CD8-positive, alpha-beta memory T cell (primary cell): ENCODE measurements around the gene CAPN14. TPM values are rescaled to one million over a fixed set of nuclear protein-coding genes. Genes with fewer than 3 reads are reported as not detected.
A peak's percentile ranks its signal among the peaks of the same experiment; 100 is the strongest.

ENCODE experiments used
- CTCF ChIA-PET: fragments of 350-600 bp; sonication (Branson Sonifier 250); formaldehyde crosslinking; loops from one replicate; lab custom pipeline; 2021; ENCODE audit warnings: antibody characterized with exemption; lab: Charles Lee
- POLR2A ChIA-PET: fragments of 350-600 bp; sonication (Branson Sonifier 250); formaldehyde crosslinking; loops from one replicate; lab custom pipeline; 2021; ENCODE audit warnings: antibody characterized with exemption; lab: Charles Lee
- DNase-seq, 5 donors: peaks; one replicate each; pipeline versions ENCODE4 v3.0.0 to v3.0.0-alpha.2; 2020 to 2022; ENCODE audit warnings: mixed read lengths in 1 of 5
- H3K27ac ChIP-seq: one replicate; pipeline ENCODE4 v1.7.0; 2013; ENCODE audit warnings: low read depth, mild to moderate bottlenecking, low read length, moderate library complexity
- H3K27me3 ChIP-seq: 2 replicates; pipeline ENCODE4 v1.7.0; 2013; ENCODE audit warnings: low read length, mild to moderate bottlenecking; ENCODE audit not compliant: insufficient read depth, poor library complexity, severe bottlenecking
- H3K36me3 ChIP-seq: 2 replicates; pipeline ENCODE4 v1.7.0; 2013; ENCODE audit warnings: mild to moderate bottlenecking, low read length, moderate library complexity; ENCODE audit not compliant: insufficient read depth
- H3K4me1 ChIP-seq: 2 replicates; pipeline ENCODE4 v1.7.0; 2013; ENCODE audit warnings: mild to moderate bottlenecking, low read length, moderate library complexity; ENCODE audit not compliant: insufficient read depth
- H3K4me3 ChIP-seq: 2 replicates; pipeline ENCODE4 v1.7.0; 2013; ENCODE audit warnings: mild to moderate bottlenecking, low read length
- H3K9me3 ChIP-seq: 2 replicates; pipeline ENCODE4 v1.7.0; 2013; ENCODE audit warnings: mild to moderate bottlenecking, low read length
- H3K27ac Mint-ChIP-seq, 8 donors: one replicate each; pipeline ENCODE4 v1.8.0; 2020 to 2021; ENCODE audit warnings: mixed read lengths in 8 of 8, mild to moderate bottlenecking in 6 of 8, inconsistent platforms in 3 of 8, moderate library complexity in 3 of 8
- H3K27me3 Mint-ChIP-seq, 2 donors: one replicate each; pipeline ENCODE4 v1.8.0; 2020 to 2021; ENCODE audit warnings: mixed read lengths in 2 of 2, mild to moderate bottlenecking in 1 of 2, moderate library complexity in 1 of 2
- H3K36me3 Mint-ChIP-seq, 3 donors: one replicate each; pipeline ENCODE4 v1.8.0; 2020 to 2021; ENCODE audit warnings: mixed read lengths in 3 of 3, inconsistent platforms in 1 of 3, mild to moderate bottlenecking in 1 of 3
- H3K4me1 Mint-ChIP-seq, 3 donors: one replicate each; pipeline ENCODE4 v1.8.0; 2020 to 2021; ENCODE audit warnings: mixed read lengths in 3 of 3, inconsistent platforms in 1 of 3, mild to moderate bottlenecking in 1 of 3
- H3K4me3 Mint-ChIP-seq, 7 donors: one replicate each; pipeline ENCODE4 v1.8.0; 2020 to 2021; ENCODE audit warnings: mixed read lengths in 7 of 7, mild to moderate bottlenecking in 6 of 7, moderate library complexity in 4 of 7, inconsistent platforms in 2 of 7
- H3K9me3 Mint-ChIP-seq, 5 donors: one replicate each; pipeline ENCODE4 v1.8.0; 2020 to 2022; ENCODE audit warnings: mixed read lengths in 5 of 5, mild to moderate bottlenecking in 3 of 5, moderate library complexity in 2 of 5, inconsistent platforms in 1 of 5
- polyA plus RNA-seq: library from polyadenylated mRNA; unstranded; fragments of 300-500 nt; fragmentation: Illumina TruSeq; gene quantifications from one replicate; pipeline ENCODE4 v1.2.3, GENCODE V29; 2021
- total RNA-seq, 2 experiments: library from RNA; stranded (reverse); gene quantifications; one replicate each; pipeline ENCODE4 v1.2.3, GENCODE V29; 2021

The CAPN14 gene
- total and polyA plus RNA-seq, 3 experiments from 2014 or later: 0.07 to 0.40 (median 0.31) TPM

- H3K27ac Mint-ChIP-seq: no peak overlapping the region
- Histone ChIP-seq H3K27ac (no peak overlapping the region), H3K4me1 (peaks cover 8% of the 10 kb centered on the region), H3K4me3 (no peak overlapping the region), H3K36me3 (no peaks in the 10 kb centered on the region), H3K9me3 (no peaks in the 10 kb centered on the region), H3K27me3 (no peaks in the 10 kb centered on the region)
- peaks cover 3 to 5% (median 4%) of the 10 kb centered on the region in 3 donors for H3K36me3 Mint-ChIP-seq
- ChIA-PET CTCF (no interaction called here), POLR2A (no interaction called here)
- no peaks in the 10 kb centered on the region for H3K9me3 Mint-ChIP-seq
- no peak overlapping the region for H3K4me3 Mint-ChIP-seq
- no peak for DNase-seq
- peaks cover 0 to 1% of the 10 kb centered on the region in 2 donors for H3K27me3 Mint-ChIP-seq
- peaks cover 17 to 22% (median 17%) of the 10 kb centered on the region in 3 donors for H3K4me1 Mint-ChIP-seq
These were observed 22.4 kb upstream of the CAPN14 start for GRCh38 chr2:31239593-31240177.

GRCh38 chr2:31238906-31239592, 21.7 kb upstream of the CAPN14 start:
- Mint-ChIP-seq H3K4me3 (no peak overlapping the region), H3K36me3 (peaks cover 0 to 1% (median 0%) of the 10 kb centered on the region in 3 donors), H3K27ac (no peak overlapping the region), H3K9me3 (no peaks in the 10 kb centered on the region), H3K27me3 (peaks cover 0 to 1% of the 10 kb centered on the region in 2 donors), H3K4me1 (peaks cover 19 to 23% (median 19%) of the 10 kb centered on the region in 3 donors)
- H3K9me3 ChIP-seq: no peaks in the 10 kb centered on the region
- no peaks in the 10 kb centered on the region for H3K36me3 ChIP-seq
- H3K4me1 ChIP-seq: peaks cover 11% of the 10 kb centered on the region
- H3K27me3 ChIP-seq: no peaks in the 10 kb centered on the region
- no peak for DNase-seq
- H3K27ac ChIP-seq: no peak overlapping the region
- CTCF ChIA-PET: no interaction called here
- no peak overlapping the region for H3K4me3 ChIP-seq
- POLR2A ChIA-PET: no interaction called here

GRCh38 chr2:31238126-31238905, 21.0 kb upstream of the CAPN14 start:
- Histone ChIP-seq H3K9me3 (no peaks in the 10 kb centered on the region), H3K4me1 (peaks cover 15% of the 10 kb centered on the region), H3K4me3 (no peak overlapping the region), H3K27me3 (no peaks in the 10 kb centered on the region), H3K27ac (no peak overlapping the region), H3K36me3 (no peaks in the 10 kb centered on the region)
- ChIA-PET CTCF (no interaction called here), POLR2A (no interaction called here)
- Mint-ChIP-seq H3K27me3 (peaks cover 0 to 1% of the 10 kb centered on the region in 2 donors), H3K4me3 (peak overlapping the region in 1 of 7 donors; percentile 68), H3K27ac (peak overlapping the region in 1 of 8 donors; percentile 9), H3K4me1 (peaks cover 23 to 27% (median 24%) of the 10 kb centered on the region in 3 donors), H3K9me3 (no peaks in the 10 kb centered on the region), H3K36me3 (peaks cover 0 to 1% (median 0%) of the 10 kb centered on the region in 3 donors)
- DNase-seq: no peak

- no peaks in the 10 kb centered on the region for H3K36me3 Mint-ChIP-seq
These were observed 20.2 kb upstream of the CAPN14 start for GRCh38 chr2:31237348-31238017.

GRCh38 chr2:31236433-31237205, 19.3 kb upstream of the CAPN14 start:
- Histone ChIP-seq H3K4me3 (no peak overlapping the region), H3K9me3 (no peaks in the 10 kb centered on the region), H3K4me1 (peaks cover 17% of the 10 kb centered on the region), H3K27ac (no peak overlapping the region), H3K27me3 (no peaks in the 10 kb centered on the region), H3K36me3 (no peaks in the 10 kb centered on the region)
- H3K4me1 Mint-ChIP-seq: peaks cover 24 to 30% (median 29%) of the 10 kb centered on the region in 3 donors
- DNase-seq: no peak
- H3K9me3 Mint-ChIP-seq: no peaks in the 10 kb centered on the region
- ChIA-PET CTCF (interaction anchor here (1.5 kb wide), 1 partner anchor 19 kb away, joined by 5 read pairs; no protein-coding TSS in a partner anchor), POLR2A (interaction anchor here (0.6 kb wide), 1 partner anchor 82 kb away, joined by 3 read pairs; no protein-coding TSS in a partner anchor)
- H3K4me3 Mint-ChIP-seq: peak overlapping the region in 2 of 7 donors; percentile 35 to 73
- peaks cover 1 to 6% of the 10 kb centered on the region in 2 donors for H3K27me3 Mint-ChIP-seq
- H3K27ac Mint-ChIP-seq: peak overlapping the region in 2 of 8 donors; percentile 22 to 34
- no peaks in the 10 kb centered on the region for H3K36me3 Mint-ChIP-seq

More at GRCh38 chr2:31237348-31238017, 20.2 kb upstream of the CAPN14 start:
- Histone ChIP-seq H3K4me3 (no peak overlapping the region), H3K9me3 (no peaks in the 10 kb centered on the region), H3K27me3 (no peaks in the 10 kb centered on the region), H3K4me1 (peaks cover 17% of the 10 kb centered on the region), H3K36me3 (no peaks in the 10 kb centered on the region), H3K27ac (no peak overlapping the region)
- Mint-ChIP-seq H3K27ac (peak overlapping the region in 1 of 8 donors; percentile 46), H3K4me3 (no peak overlapping the region), H3K27me3 (peaks cover 0 to 1% of the 10 kb centered on the region in 2 donors), H3K4me1 (peaks cover 24 to 30% (median 29%) of the 10 kb centered on the region in 3 donors), H3K9me3 (no peaks in the 10 kb centered on the region)
- ChIA-PET POLR2A (interaction anchor here (0.6 kb wide), 1 partner anchor 81 kb away, joined by 3 read pairs; no protein-coding TSS in a partner anchor), CTCF (interaction anchor here (1.5 kb wide), 1 partner anchor 18 kb away, joined by 5 read pairs; no protein-coding TSS in a partner anchor)
- no peak for DNase-seq

- H3K27ac ChIP-seq: no peak overlapping the region
These were observed 18.2 kb upstream of the CAPN14 start for GRCh38 chr2:31235504-31235902.

More at GRCh38 chr2:31235504-31235902, 18.2 kb upstream of the CAPN14 start:
- Mint-ChIP-seq H3K4me3 (peak overlapping the region; percentile 81 to 91 (median 83)), H3K27ac (peak overlapping the region; percentile 15 to 86 (median 64)), H3K36me3 (no peaks in the 10 kb centered on the region), H3K27me3 (peaks cover 5 to 6% of the 10 kb centered on the region in 2 donors), H3K4me1 (peaks cover 24 to 30% (median 25%) of the 10 kb centered on the region in 3 donors), H3K9me3 (no peaks in the 10 kb centered on the region)
- DNase-seq: no peak
- H3K9me3 ChIP-seq: no peaks in the 10 kb centered on the region
- H3K4me1 ChIP-seq: peaks cover 17% of the 10 kb centered on the region
- no peak overlapping the region for H3K4me3 ChIP-seq
- H3K36me3 ChIP-seq: no peaks in the 10 kb centered on the region
- no peaks in the 10 kb centered on the region for H3K27me3 ChIP-seq
- CTCF ChIA-PET: no interaction called here
- POLR2A ChIA-PET: no interaction called here
